ENCODE results near the gene SEC61G.
A peak's percentile ranks its signal among the peaks of the same experiment; 100 is the strongest.

SEC61G gene

GRCh38 chr7:54792383-54792782, 33.4 kb upstream of the SEC61G start:
- TF ChIP-seq PPARA (CRISPR knock-in tag; IDR thresholded peaks at IDR 0.05; ENCODE audit: borderline replicate concordance) (no peak), ZFP30 (CRISPR knock-in tag; IDR thresholded peaks at IDR 0.05) (no peak), TCF4 (CRISPR knock-in tag; IDR thresholded peaks at IDR 0.05; ENCODE audit: borderline replicate concordance) (no peak), OSR1 (CRISPR knock-in tag; IDR thresholded peaks at IDR 0.05) (no peak), RARB (CRISPR knock-in tag; IDR thresholded peaks at IDR 0.05) (no peak), ZNF8 (CRISPR knock-in tag; IDR thresholded peaks at IDR 0.05) (no peak)
- TF ChIP-seq, protein P1, sequence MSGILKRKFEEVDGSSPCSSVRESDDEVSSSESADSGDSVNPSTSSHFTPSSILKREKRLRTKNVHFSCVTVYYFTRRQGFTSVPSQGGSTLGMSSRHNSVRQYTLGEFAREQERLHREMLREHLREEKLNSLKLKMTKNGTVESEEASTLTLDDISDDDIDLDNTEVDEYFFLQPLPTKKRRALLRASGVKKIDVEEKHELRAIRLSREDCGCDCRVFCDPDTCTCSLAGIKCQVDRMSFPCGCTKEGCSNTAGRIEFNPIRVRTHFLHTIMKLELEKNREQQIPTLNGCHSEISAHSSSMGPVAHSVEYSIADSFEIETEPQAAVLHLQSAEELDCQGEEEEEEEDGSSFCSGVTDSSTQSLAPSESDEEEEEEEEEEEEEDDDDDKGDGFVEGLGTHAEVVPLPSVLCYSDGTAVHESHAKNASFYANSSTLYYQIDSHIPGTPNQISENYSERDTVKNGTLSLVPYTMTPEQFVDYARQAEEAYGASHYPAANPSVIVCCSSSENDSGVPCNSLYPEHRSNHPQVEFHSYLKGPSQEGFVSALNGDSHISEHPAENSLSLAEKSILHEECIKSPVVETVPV (CRISPR knock-in tag; IDR thresholded peaks at IDR 0.05), result no peak
- TF ChIP-seq, protein P2, sequence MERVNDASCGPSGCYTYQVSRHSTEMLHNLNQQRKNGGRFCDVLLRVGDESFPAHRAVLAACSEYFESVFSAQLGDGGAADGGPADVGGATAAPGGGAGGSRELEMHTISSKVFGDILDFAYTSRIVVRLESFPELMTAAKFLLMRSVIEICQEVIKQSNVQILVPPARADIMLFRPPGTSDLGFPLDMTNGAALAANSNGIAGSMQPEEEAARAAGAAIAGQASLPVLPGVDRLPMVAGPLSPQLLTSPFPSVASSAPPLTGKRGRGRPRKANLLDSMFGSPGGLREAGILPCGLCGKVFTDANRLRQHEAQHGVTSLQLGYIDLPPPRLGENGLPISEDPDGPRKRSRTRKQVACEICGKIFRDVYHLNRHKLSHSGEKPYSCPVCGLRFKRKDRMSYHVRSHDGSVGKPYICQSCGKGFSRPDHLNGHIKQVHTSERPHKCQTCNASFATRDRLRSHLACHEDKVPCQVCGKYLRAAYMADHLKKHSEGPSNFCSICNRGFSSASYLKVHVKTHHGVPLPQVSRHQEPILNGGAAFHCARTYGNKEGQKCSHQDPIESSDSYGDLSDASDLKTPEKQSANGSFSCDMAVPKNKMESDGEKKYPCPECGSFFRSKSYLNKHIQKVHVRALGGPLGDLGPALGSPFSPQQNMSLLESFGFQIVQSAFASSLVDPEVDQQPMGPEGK (CRISPR knock-in tag; IDR thresholded peaks at IDR 0.05; ENCODE audit: borderline replicate concordance), result no peak
- TF ChIP-seq, protein P3, sequence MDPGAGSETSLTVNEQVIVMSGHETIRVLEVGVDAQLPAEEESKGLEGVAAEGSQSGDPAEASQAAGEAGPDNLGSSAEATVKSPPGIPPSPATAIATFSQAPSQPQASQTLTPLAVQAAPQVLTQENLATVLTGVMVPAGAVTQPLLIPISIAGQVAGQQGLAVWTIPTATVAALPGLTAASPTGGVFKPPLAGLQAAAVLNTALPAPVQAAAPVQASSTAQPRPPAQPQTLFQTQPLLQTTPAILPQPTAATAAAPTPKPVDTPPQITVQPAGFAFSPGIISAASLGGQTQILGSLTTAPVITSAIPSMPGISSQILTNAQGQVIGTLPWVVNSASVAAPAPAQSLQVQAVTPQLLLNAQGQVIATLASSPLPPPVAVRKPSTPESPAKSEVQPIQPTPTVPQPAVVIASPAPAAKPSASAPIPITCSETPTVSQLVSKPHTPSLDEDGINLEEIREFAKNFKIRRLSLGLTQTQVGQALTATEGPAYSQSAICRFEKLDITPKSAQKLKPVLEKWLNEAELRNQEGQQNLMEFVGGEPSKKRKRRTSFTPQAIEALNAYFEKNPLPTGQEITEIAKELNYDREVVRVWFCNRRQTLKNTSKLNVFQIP (CRISPR knock-in tag; IDR thresholded peaks at IDR 0.05; ENCODE audit: borderline replicate concordance, low read depth), result no peak

DNA sequence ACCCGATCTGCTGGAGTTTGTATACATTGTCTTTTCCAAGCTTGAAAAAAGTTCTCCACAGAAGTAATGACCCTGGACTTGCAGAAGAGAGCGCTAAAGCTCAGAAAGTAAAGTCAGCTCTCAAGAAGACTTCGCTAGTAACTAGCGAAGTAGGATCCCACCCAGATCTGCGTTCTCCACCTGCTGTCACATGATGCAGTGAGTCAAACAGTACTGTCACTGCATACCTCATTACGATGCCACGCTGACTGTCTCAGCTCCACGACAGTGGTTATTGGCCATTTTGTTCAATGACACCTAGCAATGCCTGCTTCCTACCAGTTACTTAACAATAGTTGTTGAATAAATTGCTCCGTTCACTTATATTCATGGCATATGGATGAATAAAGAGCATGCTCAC, 29.7 kb upstream of the SEC61G start:
- TF ChIP-seq GLIS3 (CRISPR knock-in tag; IDR thresholded peaks at IDR 0.05), result no peak
- TF ChIP-seq, protein P1 (CRISPR knock-in tag; IDR thresholded peaks at IDR 0.05), result no peak
- TF ChIP-seq, protein P4, sequence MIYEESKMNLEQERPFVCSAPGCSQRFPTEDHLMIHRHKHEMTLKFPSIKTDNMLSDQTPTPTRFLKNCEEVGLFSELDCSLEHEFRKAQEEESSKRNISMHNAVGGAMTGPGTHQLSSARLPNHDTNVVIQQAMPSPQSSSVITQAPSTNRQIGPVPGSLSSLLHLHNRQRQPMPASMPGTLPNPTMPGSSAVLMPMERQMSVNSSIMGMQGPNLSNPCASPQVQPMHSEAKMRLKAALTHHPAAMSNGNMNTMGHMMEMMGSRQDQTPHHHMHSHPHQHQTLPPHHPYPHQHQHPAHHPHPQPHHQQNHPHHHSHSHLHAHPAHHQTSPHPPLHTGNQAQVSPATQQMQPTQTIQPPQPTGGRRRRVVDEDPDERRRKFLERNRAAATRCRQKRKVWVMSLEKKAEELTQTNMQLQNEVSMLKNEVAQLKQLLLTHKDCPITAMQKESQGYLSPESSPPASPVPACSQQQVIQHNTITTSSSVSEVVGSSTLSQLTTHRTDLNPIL (CRISPR knock-in tag; IDR thresholded peaks at IDR 0.05; ENCODE audit: low read depth), result peak; percentile 18; the same call in 1 of the 2 replicates
- peak; percentile 96 for ATAC-seq

More at GRCh38 chr7:54792383-54792782, 33.4 kb upstream of the SEC61G start:
- no peak for ATAC-seq

GRCh38 chr7:54785261-54785660, 26.2 kb upstream of the SEC61G start:
- ATAC-seq, result no peak
- TF ChIP-seq ESRRG (CRISPR knock-in tag; IDR thresholded peaks at IDR 0.05) (no peak), PPARA (CRISPR knock-in tag; IDR thresholded peaks at IDR 0.05; ENCODE audit: borderline replicate concordance) (no peak), BACH2 (CRISPR knock-in tag; IDR thresholded peaks at IDR 0.05; ENCODE audit: borderline replicate concordance) (no peak), TSHZ2 (CRISPR knock-in tag; IDR thresholded peaks at IDR 0.05) (no peak), GLIS3 (CRISPR knock-in tag; IDR thresholded peaks at IDR 0.05) (no peak)
- TF ChIP-seq, protein P4 (CRISPR knock-in tag; IDR thresholded peaks at IDR 0.05; ENCODE audit: low read depth), result no peak

DNA sequence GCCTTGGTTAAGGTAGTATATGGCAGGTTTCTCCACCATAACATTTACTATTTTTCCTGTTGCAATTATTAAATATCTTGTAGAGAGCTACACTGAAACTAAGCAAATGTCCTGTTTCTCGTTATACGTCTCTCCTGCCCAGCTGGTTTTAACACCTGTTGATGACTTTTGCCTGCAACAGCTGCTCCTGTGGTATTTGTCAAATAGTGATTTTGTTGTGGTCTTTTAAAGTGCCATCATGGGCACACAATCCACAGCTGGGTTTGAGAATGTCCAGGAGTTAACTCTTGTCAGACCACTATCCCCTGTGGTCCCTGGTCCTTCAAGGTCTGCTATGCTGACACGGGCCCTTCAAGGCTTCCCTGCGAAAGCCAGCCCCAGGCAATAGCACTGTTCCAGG, 24.9 kb upstream of the SEC61G start:
- no peak for ATAC-seq
- no peak for TF ChIP-seq ZNF70 (CRISPR knock-in tag; IDR thresholded peaks at IDR 0.05)
- no peak for TF ChIP-seq GLIS3 (CRISPR knock-in tag; IDR thresholded peaks at IDR 0.05)
- TF ChIP-seq SNAI2 (CRISPR knock-in tag; IDR thresholded peaks at IDR 0.05), result no peak
- TF ChIP-seq TCF4 (CRISPR knock-in tag; IDR thresholded peaks at IDR 0.05; ENCODE audit: borderline replicate concordance), result no peak
- TF ChIP-seq OSR1 (CRISPR knock-in tag; IDR thresholded peaks at IDR 0.05), result no peak
- TF ChIP-seq ZNF565 (CRISPR knock-in tag; conservative IDR thresholded peaks at IDR 0.05; ENCODE audit: low read depth), result no peak
- TF ChIP-seq, protein P4 (CRISPR knock-in tag; IDR thresholded peaks at IDR 0.05; ENCODE audit: low read depth), result no peak
- TF ChIP-seq RARB (CRISPR knock-in tag; IDR thresholded peaks at IDR 0.05), result no peak
- TF ChIP-seq ISL1 (CRISPR knock-in tag; IDR thresholded peaks at IDR 0.05), result no peak
- no peak for TF ChIP-seq ARNTL (CRISPR knock-in tag; IDR thresholded peaks at IDR 0.05; ENCODE audit: borderline replicate concordance, low read depth)
